Measurements from ENCODE around the gene DELE1. TPM values are rescaled to one million over a fixed set of nuclear protein-coding genes. Genes with fewer than 3 reads are reported as not detected.

DELE1 gene
- polyA plus RNA-seq, 1 experiment, result 54.7 TPM

DNA sequence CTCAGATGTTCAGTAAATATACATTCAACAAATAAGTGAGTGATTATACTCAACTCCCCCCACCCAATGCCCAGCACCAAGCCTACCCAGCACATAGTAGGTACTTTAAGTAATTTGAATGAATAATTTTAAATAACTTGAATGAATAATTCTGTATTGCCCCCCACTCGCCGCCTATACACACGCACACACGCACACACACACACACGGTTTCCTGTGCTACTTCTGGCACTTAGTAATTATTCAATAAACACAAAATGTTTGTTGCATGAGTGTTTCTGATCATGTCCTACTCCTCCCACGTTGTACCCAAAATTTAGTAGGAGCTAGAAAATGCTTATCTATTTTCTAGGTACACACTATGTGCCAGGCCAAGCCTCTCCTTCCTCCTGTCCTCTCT lies 18.1 kb downstream of the DELE1 start:
- H3K27me3 ChIP-seq (ENCODE audit: control insufficient read depth, insufficient read depth, low read length), result peaks cover 4% of the 10 kb centered on the region
- DNase-seq (ENCODE audit: low read depth, low spot score), result no peak
- H3K27ac ChIP-seq (ENCODE audit: low read depth, low read length), result no peak overlapping the region
- no peaks in the 10 kb centered on the region for H3K9me3 ChIP-seq (ENCODE audit: control insufficient read depth, insufficient read depth, low read length)
- ChIA-PET CTCF (interaction anchor here (0.6 to 10.2 kb wide), 6 partner anchors 17 to 279 kb away, joined by 3 to 80 read pairs (median 3); partner anchors contain the start of gene PCDH12), POLR2A (interaction anchor here (0.7 to 1.2 kb wide), 2 partner anchors 18 kb away, joined by 4 to 6 read pairs; partner anchors contain the start of gene DELE1)
- H3K4me3 ChIP-seq (ENCODE audit: low read depth, low read length), result no peak overlapping the region
- TF ChIP-seq, protein P1, sequence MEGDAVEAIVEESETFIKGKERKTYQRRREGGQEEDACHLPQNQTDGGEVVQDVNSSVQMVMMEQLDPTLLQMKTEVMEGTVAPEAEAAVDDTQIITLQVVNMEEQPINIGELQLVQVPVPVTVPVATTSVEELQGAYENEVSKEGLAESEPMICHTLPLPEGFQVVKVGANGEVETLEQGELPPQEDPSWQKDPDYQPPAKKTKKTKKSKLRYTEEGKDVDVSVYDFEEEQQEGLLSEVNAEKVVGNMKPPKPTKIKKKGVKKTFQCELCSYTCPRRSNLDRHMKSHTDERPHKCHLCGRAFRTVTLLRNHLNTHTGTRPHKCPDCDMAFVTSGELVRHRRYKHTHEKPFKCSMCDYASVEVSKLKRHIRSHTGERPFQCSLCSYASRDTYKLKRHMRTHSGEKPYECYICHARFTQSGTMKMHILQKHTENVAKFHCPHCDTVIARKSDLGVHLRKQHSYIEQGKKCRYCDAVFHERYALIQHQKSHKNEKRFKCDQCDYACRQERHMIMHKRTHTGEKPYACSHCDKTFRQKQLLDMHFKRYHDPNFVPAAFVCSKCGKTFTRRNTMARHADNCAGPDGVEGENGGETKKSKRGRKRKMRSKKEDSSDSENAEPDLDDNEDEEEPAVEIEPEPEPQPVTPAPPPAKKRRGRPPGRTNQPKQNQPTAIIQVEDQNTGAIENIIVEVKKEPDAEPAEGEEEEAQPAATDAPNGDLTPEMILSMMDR (IDR thresholded peaks at IDR 0.05; ENCODE audit: low read depth, low read length), result no peak

DNA sequence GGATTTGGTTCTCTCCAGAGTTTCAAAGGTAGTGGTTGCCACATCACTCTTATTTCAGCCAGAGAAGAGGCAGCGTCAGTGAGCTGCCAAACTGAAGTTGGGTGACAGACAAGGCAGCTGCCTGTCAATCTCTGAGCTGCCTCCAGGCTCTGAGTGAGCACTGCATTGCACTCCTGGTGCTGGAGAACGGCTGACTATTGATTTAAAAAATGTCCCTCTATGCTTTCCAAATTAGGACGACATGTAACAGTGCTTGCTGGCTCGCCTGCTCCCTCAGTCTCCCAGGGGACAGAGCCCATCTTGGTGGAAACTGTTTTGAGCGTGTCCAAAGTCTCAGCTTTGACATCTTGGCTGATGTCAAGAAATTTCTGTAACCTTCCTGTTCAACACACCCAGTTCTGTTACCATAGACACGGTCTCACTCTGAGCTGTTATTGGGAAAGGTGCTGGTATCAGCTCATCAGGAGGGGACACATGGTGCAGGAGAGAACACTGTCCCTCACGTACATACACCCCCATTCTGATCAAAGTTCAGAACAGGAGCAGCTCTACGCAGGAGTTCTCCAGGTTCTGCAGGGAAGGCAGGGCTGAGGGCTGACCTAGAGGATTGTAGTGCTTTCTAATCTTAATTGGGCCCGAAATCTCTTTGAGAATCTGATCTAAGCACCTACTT lies 18.6 kb downstream of the DELE1 start:
- H3K9me3 ChIP-seq (ENCODE audit: control insufficient read depth, insufficient read depth, low read length), result no peaks in the 10 kb centered on the region
- H3K27ac ChIP-seq (ENCODE audit: low read depth, low read length), result no peak overlapping the region

DNA sequence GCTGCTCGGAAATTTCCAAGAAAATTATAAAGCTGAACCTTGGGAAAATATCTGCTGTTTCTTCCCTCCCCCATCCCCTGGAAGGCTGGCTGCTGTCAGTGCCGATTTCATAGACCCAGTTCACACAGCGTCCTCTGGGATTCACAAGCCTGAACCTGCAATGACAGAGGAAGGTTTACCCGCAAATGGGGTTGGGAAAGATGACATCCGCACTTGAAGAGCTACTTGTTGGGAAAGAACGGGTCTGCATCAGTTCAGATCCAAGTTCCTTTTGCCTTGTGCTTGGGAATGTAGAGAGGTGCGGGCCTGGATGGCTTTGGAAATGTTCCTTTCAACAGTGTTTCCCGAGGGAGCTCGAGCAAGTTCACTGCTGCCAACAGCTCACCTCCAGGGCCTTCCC lies 20.4 kb downstream of the DELE1 start:
- ChIA-PET POLR2A (interaction anchor here (1.2 kb wide), 1 partner anchor 17 kb away, joined by 3 read pairs; no protein-coding TSS in a partner anchor), CTCF (interaction anchor here (0.9 to 10.2 kb wide), 5 partner anchors 10 to 280 kb away, joined by 3 to 80 read pairs (median 3); partner anchors contain the start of genes DELE1 and RNF14)
- Histone ChIP-seq H3K27me3 (ENCODE audit: control insufficient read depth, insufficient read depth, low read length) (peaks cover 7% of the 10 kb centered on the region), H3K4me3 (ENCODE audit: low read depth, low read length) (no peak overlapping the region), H3K9me3 (ENCODE audit: control insufficient read depth, insufficient read depth, low read length) (no peaks in the 10 kb centered on the region), H3K27ac (ENCODE audit: low read depth, low read length) (no peak overlapping the region)
- DNase-seq (ENCODE audit: low read depth, low spot score), result no peak
- TF ChIP-seq, protein P1 (IDR thresholded peaks at IDR 0.05; ENCODE audit: low read depth, low read length), result no peak

More for the DNA sequence above, 18.6 kb downstream of the DELE1 start:
- H3K27me3 ChIP-seq (ENCODE audit: control insufficient read depth, insufficient read depth, low read length), result peaks cover 4% of the 10 kb centered on the region
- H3K4me3 ChIP-seq (ENCODE audit: low read depth, low read length), result no peak overlapping the region
- ChIA-PET POLR2A (interaction anchor here (0.7 kb wide), 1 partner anchor 19 kb away, joined by 4 read pairs; the partner anchor contains the start of gene DELE1), CTCF (interaction anchor here (1.1 to 10.2 kb wide), 2 partner anchors 18 to 279 kb away, joined by 3 to 80 read pairs; no protein-coding TSS in a partner anchor)
- DNase-seq (ENCODE audit: low read depth, low spot score), result no peak
- TF ChIP-seq, protein P1 (IDR thresholded peaks at IDR 0.05; ENCODE audit: low read depth, low read length), result no peak

DNA sequence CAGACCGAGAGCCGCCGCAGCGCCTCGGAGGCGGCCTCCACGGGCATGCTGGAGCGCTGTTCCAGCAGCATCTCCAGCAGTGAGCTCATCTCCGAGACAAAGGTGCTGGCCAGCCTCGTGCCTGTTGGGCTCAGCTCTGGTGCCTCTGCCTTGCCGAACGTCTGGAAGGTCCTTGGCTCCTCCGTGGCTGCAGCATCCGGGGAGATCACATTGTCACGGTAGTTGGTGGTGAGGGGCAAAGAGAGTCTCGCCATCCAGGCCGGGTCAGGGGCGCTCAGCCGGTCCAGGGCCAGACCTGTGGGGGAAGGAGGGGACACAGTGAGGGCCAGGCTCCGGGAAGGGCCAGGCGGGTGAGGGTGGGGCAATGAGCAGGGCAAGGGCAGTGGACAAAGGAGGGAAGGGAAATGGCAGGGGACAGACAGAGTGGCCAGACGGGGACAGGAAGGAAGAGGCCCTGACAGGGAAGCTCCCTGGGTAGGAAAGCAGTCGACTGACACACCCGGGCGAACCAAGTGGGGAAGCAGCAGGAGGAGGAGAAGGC lies 21.9 kb downstream of the DELE1 start:
- no peaks in the 10 kb centered on the region for H3K9me3 ChIP-seq (ENCODE audit: control insufficient read depth, insufficient read depth, low read length)
- peaks cover 7% of the 10 kb centered on the region for H3K27me3 ChIP-seq (ENCODE audit: control insufficient read depth, insufficient read depth, low read length)
- no peak overlapping the region for H3K27ac ChIP-seq (ENCODE audit: low read depth, low read length)
- CTCF ChIA-PET, result interaction anchor here (1.3 to 10.2 kb wide), 2 partner anchors 11 to 15 kb away, joined by 4 to 80 read pairs; no protein-coding TSS in a partner anchor
- no peak for DNase-seq (ENCODE audit: low read depth, low spot score)
- H3K4me3 ChIP-seq (ENCODE audit: low read depth, low read length), result no peak overlapping the region
- POLR2A ChIA-PET, result interaction anchor here (1.5 kb wide), 1 partner anchor 22 kb away, joined by 3 read pairs; the partner anchor contains the start of gene DELE1
- TF ChIP-seq, protein P1 (IDR thresholded peaks at IDR 0.05; ENCODE audit: low read depth, low read length), result no peak

DNA sequence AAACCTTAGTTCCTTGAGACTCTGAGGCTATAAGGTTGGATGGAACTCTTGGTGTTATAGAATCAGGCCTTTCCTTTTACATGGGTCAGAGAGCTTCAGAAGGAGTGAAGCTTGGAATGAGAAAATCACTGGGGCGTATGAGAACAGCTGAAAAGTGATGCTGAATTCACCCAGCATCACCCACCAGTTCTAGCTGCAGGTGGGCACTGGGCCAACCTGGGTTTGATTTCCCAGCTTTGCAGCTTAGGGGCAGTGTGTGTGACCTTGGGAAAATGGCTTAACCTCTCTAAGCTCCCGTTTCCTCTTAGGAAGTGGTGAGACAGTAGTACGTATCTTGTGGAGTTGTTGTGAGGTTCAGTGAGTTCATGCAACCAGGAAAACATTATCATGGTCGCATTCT lies 23.6 kb downstream of the DELE1 start:
- ChIA-PET CTCF (interaction anchor here (0.5 to 10.2 kb wide), 4 partner anchors 11 to 255 kb away, joined by 3 to 80 read pairs (median 6); partner anchors contain the start of gene PCDH12), POLR2A (no interaction called here)
- H3K27ac ChIP-seq (ENCODE audit: low read depth, low read length), result no peak overlapping the region
- H3K4me3 ChIP-seq (ENCODE audit: low read depth, low read length), result no peak overlapping the region
- DNase-seq (ENCODE audit: low read depth, low spot score), result no peak
- H3K27me3 ChIP-seq (ENCODE audit: control insufficient read depth, insufficient read depth, low read length), result peaks cover 11% of the 10 kb centered on the region
- TF ChIP-seq, protein P1 (IDR thresholded peaks at IDR 0.05; ENCODE audit: low read depth, low read length), result no peak
- no peaks in the 10 kb centered on the region for H3K9me3 ChIP-seq (ENCODE audit: control insufficient read depth, insufficient read depth, low read length)
